Measurements from ENCODE around the gene CANX.

The CANX gene

DNA sequence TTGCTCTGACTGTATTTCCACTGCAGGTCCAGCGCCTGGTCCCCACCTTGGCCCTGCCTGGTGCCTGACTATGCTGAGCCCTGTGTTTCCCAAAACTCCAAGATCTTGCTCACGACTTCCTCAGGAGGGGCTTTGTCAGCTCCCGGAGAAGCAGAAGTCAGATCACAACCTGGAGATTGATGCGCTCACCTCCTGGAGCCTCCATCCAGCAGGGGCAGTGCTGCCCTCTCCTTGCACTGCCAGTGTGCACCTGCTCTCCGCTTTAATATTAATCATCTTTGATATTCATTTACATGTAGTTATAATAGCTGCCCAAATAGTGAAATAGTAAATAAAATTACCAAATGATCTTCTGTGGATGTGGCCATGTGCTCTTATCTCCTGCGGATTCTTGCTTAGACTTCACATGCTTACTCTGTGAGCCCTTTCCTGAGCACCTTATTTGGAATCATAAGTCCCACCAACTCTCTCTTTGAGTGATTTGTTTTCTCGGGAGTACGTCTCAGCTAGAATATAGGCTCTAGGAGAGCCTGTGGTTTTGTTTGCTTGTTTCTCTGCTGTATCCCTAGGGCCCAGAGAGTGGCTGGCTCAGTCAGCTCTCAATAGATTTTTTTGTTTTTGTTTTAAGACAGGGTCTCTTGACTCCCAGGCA lies 51.2 kb downstream of the CANX start:
- DNase-seq: no peak

DNA sequence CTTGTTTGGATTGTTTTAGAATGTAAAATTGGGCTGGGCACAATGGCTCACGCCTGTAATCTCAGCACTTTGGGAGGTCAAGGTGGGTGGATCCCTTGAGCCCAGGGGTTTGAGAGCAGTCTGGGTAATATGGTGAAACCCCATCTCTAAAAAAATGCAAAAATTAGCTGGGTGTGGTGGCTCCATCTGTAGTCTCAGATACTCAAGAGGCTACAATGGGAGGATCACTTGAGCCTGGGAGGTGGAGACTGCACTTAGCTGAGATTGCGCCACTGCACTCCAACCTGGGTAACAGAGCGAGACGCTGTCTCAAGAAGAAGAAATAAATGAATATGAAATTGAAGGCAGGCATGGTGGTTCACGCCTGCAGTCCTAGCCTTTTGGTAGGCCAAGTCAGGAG lies 55.2 kb downstream of the CANX start:
- DNase-seq: no peak

- DNase-seq: no peak
These were observed 56.3 kb downstream of the CANX start for GRCh38 chr5:179755022-179755421.

- DNase-seq: no peak
These were observed 60.2 kb downstream of the CANX start for GRCh38 chr5:179758955-179759354.

DNA sequence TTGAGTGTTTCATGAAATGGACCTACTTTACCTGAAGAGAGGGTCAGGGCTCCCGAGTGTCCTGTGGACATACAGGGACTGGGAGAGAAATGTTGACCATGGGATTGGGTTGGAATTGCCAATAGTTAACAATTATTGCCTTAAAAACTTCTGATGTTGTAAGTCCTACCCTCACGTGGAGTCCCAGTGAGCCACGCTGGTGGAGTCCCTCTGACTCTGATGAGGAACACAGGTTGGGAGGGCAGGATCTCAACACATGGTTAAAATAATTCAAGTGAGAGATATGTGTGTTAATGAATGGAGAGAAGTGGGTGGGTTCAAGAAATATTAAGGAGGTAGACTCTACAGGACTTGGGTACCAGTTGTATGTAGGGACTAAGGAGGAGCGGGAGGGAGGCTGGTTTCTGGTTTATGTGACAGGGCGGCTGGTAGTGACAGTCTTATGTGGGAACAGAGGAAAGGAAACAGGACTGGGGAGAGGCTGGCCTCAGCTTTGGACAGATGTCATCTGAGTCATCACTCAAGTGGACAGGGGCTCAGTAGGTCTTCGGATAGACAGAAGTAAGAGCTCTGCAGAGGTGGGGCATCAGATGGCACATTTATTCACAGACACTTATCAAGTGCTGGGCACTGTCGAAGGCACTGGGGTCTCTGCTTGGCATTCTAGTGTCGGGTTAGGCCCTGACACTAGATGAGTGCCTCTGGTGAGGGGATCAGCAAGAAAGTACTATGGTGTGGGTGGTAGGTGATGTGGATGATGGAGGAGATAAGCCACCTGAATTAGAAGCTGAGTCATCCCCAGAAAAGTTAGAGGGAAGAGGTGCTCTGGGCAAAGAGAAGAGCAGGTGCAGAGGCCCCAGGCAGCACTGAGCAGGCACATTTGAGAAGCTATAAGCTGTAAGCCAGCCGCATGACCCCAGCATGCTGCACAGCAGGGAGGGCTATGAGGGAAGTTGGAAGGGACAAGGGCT lies 61.1 kb downstream of the CANX start:
- no peak for DNase-seq

DNA sequence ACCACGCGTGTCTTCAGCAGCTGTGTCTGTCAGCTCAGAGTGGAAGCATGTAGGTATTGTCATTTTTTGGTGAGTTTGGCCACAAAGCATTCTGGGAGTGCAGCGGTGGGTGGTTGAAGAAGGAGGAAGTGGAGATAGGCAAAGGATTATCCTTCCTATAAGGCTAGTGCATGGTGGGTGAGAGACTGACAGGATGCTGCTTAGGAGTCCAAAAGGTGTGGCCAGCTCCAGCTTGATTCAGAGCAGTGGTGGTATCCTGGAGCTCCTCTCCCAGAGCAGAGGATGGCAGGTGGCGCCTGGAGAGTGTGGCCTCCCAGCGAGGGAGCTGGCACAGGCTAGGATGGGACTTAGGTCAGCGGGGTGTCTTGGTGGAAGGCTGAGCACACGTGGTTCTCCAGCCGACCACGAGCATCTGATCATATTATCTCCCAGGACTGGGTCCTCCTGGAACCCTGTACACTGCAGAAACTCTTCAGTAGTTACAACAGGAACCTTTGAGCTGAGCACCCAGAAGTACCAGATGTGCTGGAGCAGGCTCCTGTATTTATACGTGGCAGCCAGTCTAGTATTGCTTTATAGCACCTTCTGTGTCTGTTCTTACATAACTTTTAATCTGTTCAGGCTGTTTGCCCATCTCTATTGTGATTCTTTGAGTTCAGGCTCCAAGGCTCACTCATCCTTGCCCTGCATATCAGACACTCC lies 63.5 kb downstream of the CANX start:
- DNase-seq: no peak

- no peak for DNase-seq
These were observed 64.0 kb downstream of the CANX start for GRCh38 chr5:179762781-179763176.

DNA sequence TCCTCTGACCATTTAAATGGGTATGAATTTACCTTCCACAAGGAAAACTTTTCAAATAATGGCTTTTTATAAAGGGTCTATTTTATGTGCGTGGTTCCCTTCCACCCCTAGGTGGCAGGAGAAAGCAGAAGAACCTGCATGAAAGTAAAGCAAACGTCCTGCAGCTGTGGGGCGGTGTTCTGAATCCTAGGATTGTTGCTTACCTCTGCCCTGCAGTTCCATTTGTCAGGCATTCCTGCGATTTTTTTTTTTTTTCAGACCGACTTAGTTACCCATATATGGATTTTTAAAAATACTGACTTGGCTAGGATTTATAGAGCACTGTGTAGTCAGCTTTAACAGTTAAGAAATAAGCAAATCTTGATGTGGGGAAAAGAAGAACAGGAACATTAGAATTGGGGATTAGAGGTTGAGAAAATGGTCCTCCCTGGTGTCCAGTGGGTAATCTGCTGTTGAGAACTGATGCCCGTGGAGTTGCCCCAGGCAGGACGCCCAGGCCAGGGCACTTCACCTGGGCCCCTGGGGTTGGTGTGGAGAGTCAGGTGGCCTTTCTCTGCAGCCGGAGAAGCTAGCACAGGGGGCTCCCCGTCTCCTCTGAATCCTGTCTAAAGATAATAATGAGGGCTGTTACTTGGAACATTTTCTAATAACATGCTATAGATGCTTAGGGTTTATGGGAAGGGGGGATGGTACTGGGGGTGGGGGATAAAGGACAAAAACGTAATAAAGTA lies 64.6 kb downstream of the CANX start:
- DNase-seq: peak; percentile 32

DNA sequence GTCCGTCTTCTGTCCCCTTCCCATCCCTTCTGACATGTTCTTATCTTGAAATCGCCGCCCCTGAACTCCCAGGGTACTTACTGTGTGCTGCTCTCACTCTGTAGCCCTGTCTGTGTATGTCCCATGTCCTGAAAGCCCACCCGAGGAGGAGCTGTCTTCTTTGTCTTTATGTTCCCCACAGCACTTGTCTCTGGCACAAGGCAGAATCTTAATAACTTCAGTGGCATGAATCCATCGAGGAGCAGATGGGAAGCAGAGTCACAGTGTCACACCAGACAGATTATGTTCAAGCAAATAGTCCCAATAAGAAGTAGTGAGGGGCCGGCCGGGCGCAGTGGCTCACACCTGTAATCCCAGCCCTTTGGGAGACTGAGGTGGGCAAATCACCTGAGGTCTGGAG lies 65.3 kb downstream of the CANX start:
- no peak for DNase-seq

DNA sequence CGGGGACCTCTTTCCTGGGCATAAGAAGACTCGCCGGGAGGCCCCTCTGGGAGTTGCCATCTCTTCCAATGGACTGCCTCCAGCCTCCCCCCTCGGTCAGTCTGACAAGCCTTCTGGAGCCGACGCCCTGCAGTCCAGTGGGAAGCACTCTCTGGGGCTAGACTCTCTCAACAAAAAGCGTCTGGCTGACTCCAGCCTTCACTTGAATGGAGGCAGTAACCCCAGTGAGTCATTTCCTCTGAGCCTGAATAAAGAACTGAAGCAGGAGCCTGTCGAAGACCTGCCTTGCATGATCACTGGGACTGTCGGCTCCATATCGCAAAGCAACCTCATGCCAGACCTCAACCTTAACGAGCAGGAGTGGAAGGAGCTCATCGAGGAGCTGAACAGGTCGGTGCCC lies 66.6 kb downstream of the CANX start:
- no peak for DNase-seq

- DNase-seq: no peak
These were observed 67.4 kb downstream of the CANX start for GRCh38 chr5:179766021-179766725.

DNA sequence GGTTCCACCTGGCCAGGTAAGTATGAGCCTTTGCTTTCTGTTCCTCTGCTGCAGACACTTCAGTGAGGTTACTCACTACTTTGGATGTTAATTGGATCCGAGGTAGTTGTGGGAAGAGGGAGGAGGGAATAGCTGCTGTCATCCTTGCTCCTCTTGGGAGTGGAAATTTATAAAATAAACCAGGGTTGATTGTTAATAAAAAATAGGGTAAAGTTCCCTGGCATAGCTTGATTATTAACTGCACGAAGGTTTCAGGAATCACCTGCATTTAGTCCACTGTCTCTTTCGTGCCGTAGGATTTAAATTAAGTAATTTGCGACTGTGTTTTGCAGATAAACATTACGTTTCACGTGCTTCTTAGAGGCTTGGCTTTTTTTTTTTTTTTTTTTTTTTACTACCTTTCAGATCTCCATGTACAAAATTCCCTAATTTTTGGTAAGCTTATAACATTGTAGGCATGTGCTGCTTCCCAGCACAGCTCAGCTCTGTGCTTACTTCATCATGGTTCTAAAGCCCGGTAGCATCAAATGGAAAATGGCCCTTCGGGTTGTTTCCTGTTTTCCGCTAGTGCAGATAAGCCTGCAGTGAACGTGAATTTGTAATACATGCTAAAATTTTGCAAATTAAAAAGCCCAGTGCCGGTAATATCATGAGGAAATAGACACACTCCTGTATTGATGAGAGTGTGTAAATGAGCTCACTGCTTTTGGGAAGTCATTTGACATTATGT lies 68.1 kb downstream of the CANX start:
- DNase-seq: no peak

GRCh38 chr5:179767496-179768100 lies 68.8 kb downstream of the CANX start:
- DNase-seq: no peak

- no peak for DNase-seq
These were observed 69.7 kb downstream of the CANX start for GRCh38 chr5:179768326-179769085.

DNA sequence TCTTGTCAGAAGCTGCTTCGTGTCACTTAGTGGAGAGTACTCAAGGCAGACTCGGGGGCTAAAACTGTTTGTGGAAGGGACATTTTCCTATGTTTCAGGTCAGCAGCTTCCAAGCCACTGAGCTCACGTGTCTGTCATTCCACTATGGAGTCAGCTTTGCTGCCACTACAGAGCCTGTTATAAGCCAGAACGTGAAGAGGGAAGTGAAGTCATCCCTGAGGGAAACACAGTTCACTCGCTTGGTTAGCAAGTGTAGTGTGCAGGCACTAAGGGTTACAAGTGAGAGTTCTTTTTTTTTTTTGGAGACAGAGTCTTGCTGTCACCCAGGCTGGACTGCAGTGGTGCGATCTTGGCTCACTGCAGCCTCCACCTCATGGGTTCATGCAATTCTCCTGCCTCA lies 70.5 kb downstream of the CANX start:
- no peak for DNase-seq

- no peak for DNase-seq
These were observed 71.0 kb downstream of the CANX start for GRCh38 chr5:179769796-179770195.

- DNase-seq: no peak
These were observed 72.6 kb downstream of the CANX start for GRCh38 chr5:179771311-179771895.

- no peak for DNase-seq
These were observed 73.6 kb downstream of the CANX start for GRCh38 chr5:179772351-179772750.

GRCh38 chr5:179773686-179774040 lies 74.9 kb downstream of the CANX start:
- DNase-seq: no peak

DNA sequence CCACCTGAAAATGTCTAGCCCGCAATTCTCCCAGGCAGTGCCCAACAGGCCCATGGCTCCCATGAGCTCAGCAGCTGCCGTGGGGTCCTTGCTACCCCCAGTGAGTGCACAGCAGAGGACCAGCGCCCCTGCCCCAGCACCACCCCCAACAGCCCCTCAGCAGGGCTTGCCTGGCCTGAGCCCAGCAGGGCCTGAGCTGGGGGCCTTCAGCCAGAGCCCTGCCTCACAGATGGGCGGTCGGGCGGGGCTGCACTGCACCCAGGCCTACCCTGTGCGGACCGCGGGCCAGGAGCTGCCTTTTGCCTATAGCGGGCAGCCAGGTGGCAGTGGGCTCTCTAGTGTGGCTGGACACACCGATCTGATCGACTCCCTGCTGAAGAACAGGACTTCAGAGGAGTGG lies 75.7 kb downstream of the CANX start:
- no peak for DNase-seq
